ENCODE data around the gene ACADM. TPM values are rescaled to one million over a fixed set of nuclear protein-coding genes. Genes with fewer than 3 reads are reported as not detected.
"Not testable (repeated sequence)": the region's sequence is repeated elsewhere in the genome, so short reads cannot be mapped to it uniquely, and the experiment has no call there.

ACADM gene
- total RNA-seq, 1 experiment from 2014 or later: 48.7 TPM

- RAD21 ChIA-PET (ENCODE audit: low non-redundant PET in 1 of 2, low total read pairs in 2 of 2, uncharacterized antibody in 2 of 2, unreplicated experiment in 2 of 2); H4K20me1 ChIP-seq (ENCODE audit: insufficient read depth); CTCF ChIA-PET; H2AFZ ChIP-seq (ENCODE audit: low read depth, low read length, poor library complexity, severe bottlenecking); H3K27ac ChIP-seq (ENCODE audit: low read depth, low read length); H3K36me3 ChIP-seq (ENCODE audit: control insufficient read depth in 1 of 2, insufficient read depth in 2 of 2, low read length in 2 of 2); H3K9ac ChIP-seq (ENCODE audit: low read length); intact Hi-C loops (cut with micrococcal nuclease); H3K9me3 ChIP-seq (ENCODE audit: control insufficient read depth in 1 of 2, insufficient read depth in 1 of 2, low read depth in 1 of 2, low read length in 2 of 2); H3K27me3 ChIP-seq (ENCODE audit: insufficient read depth, low read length); DNase-seq (ENCODE audit: low read depth, low spot score); H3K79me2 ChIP-seq (ENCODE audit: insufficient read depth, low read length); H3K4me3 ChIP-seq (replicated peaks in 1 of 2; ENCODE audit: low read depth in 1 of 2, low read length in 2 of 2); ATAC-seq; H3K4me2 ChIP-seq (ENCODE audit: low read length); H3K9me2 ChIP-seq (ENCODE audit: insufficient read depth); BruUV-seq (replicated peaks): not testable (repeated sequence)
- POLR2A ChIA-PET: interaction anchor here (4.3 kb wide), 1 partner anchor 7 kb away, joined by 20 read pairs; the partner anchor contains the start of gene RABGGTB
- peaks cover 11 to 17% of the 10 kb centered on the region in 2 experiments for H3K4me1 ChIP-seq (ENCODE audit: control insufficient read depth in 1 of 2, insufficient read depth in 2 of 2, low read length in 2 of 2)
These were observed 54.2 kb downstream of the ACADM start for GRCh38 chr1:75778694-75779093.

- H3K27ac ChIP-seq (ENCODE audit: low read depth, low read length); H3K36me3 ChIP-seq (ENCODE audit: control insufficient read depth in 1 of 2, insufficient read depth in 2 of 2, low read length in 2 of 2); intact Hi-C loops (cut with micrococcal nuclease); H3K27me3 ChIP-seq (ENCODE audit: insufficient read depth, low read length); H3K9me2 ChIP-seq (ENCODE audit: insufficient read depth); H4K20me1 ChIP-seq (ENCODE audit: insufficient read depth); H3K4me3 ChIP-seq (replicated peaks in 1 of 2; ENCODE audit: low read depth in 1 of 2, low read length in 2 of 2); ATAC-seq; H2AFZ ChIP-seq (ENCODE audit: low read depth, low read length, poor library complexity, severe bottlenecking); H3K4me2 ChIP-seq (ENCODE audit: low read length); POLR2A ChIA-PET; RAD21 ChIA-PET (ENCODE audit: low non-redundant PET in 1 of 2, low total read pairs in 2 of 2, uncharacterized antibody in 2 of 2, unreplicated experiment in 2 of 2); H3K9ac ChIP-seq (ENCODE audit: low read length); BruUV-seq (replicated peaks); H3K79me2 ChIP-seq (ENCODE audit: insufficient read depth, low read length); CTCF ChIA-PET; H3K9me3 ChIP-seq (ENCODE audit: control insufficient read depth in 1 of 2, insufficient read depth in 1 of 2, low read depth in 1 of 2, low read length in 2 of 2); DNase-seq (ENCODE audit: low read depth, low spot score): not testable (repeated sequence)
- peaks cover 10 to 24% of the 10 kb centered on the region in 2 experiments for H3K4me1 ChIP-seq (ENCODE audit: control insufficient read depth in 1 of 2, insufficient read depth in 2 of 2, low read length in 2 of 2)
These were observed 55.7 kb downstream of the ACADM start for GRCh38 chr1:75780183-75780582.

GRCh38 chr1:75783920-75784319, 59.4 kb downstream of the ACADM start:
- BruUV-seq (replicated peaks); RAD21 ChIA-PET (ENCODE audit: low non-redundant PET in 1 of 2, low total read pairs in 2 of 2, uncharacterized antibody in 2 of 2, unreplicated experiment in 2 of 2); ATAC-seq; intact Hi-C loops (cut with micrococcal nuclease); POLR2A ChIA-PET; DNase-seq (ENCODE audit: low read depth, low spot score); H3K27me3 ChIP-seq (ENCODE audit: insufficient read depth, low read length); H4K20me1 ChIP-seq (ENCODE audit: insufficient read depth); CTCF ChIA-PET; H3K9me2 ChIP-seq (ENCODE audit: insufficient read depth); H3K9me3 ChIP-seq (ENCODE audit: control insufficient read depth in 1 of 2, insufficient read depth in 1 of 2, low read depth in 1 of 2, low read length in 2 of 2): not testable (repeated sequence)
- H3K36me3 ChIP-seq (ENCODE audit: control insufficient read depth in 1 of 2, insufficient read depth in 2 of 2, low read length in 2 of 2): peaks cover 11 to 24% of the 10 kb centered on the region in 2 experiments
- 0 out of 2 replicates have a peak overlapping the region, but pooled peaks have one; percentile 78 for H3K9ac ChIP-seq (ENCODE audit: low read length)
- peak overlapping the region; percentile 81 for H3K4me2 ChIP-seq (ENCODE audit: low read length)
- H3K27ac ChIP-seq (ENCODE audit: low read depth, low read length): peak overlapping the region; percentile 97; the same call in 1 of the 2 replicates
- peak overlapping the region in 1 of 2 experiments; percentile 67; a peak in 1 of 4 replicates for H3K4me3 ChIP-seq (replicated peaks in 1 of 2; ENCODE audit: low read depth in 1 of 2, low read length in 2 of 2)
- peak overlapping the region; percentile 44 for H2AFZ ChIP-seq (ENCODE audit: low read depth, low read length, poor library complexity, severe bottlenecking)
- peaks cover 7 to 37% of the 10 kb centered on the region in 2 experiments; a peak in 3 of 4 replicates for H3K4me1 ChIP-seq (ENCODE audit: control insufficient read depth in 1 of 2, insufficient read depth in 2 of 2, low read length in 2 of 2)
- H3K79me2 ChIP-seq (ENCODE audit: insufficient read depth, low read length): peaks cover 29% of the 10 kb centered on the region

Data from HCT116 (cell line).